Stimulated activated CD4-positive, alpha-beta T cell treated with anti-CD3 and anti-CD28 coated beads, TNF-alpha, amount 100 ng/mL, for 24 hours (primary cell): ENCODE measurements around the gene PASK.

Experiments
- DNase-seq, 3 experiments: peaks; one replicate each; pipeline ENCODE4 v3.0.0-alpha.2; 2020; ENCODE audit warnings: low read depth in 3 of 3

Gene PASK

GRCh38 chr2:241148239-241148638 lies 1.0 kb downstream of the PASK start:
- no peak for DNase-seq

GRCh38 chr2:241147336-241147735 lies 1.9 kb downstream of the PASK start:
- no peak for DNase-seq

DNA sequence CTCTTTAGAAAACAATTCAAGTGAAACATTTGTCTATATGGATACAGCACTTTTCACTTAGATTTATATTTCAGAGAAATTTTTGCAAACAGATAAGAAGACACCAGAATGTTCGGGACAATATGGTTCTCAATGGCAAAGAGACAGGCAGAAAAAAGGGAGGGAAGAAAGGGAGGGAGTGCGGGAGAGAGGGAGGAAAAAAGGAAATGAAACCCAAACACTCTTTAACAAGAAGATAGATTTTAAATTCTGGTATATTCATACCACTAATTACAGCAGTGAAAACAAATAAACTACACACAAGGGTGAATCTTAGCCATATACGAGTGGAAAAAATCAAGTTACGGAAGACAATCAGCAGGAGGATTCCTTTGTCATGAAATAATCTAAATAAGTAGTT lies 3.0 kb downstream of the PASK start:
- DNase-seq, result no peak

DNA sequence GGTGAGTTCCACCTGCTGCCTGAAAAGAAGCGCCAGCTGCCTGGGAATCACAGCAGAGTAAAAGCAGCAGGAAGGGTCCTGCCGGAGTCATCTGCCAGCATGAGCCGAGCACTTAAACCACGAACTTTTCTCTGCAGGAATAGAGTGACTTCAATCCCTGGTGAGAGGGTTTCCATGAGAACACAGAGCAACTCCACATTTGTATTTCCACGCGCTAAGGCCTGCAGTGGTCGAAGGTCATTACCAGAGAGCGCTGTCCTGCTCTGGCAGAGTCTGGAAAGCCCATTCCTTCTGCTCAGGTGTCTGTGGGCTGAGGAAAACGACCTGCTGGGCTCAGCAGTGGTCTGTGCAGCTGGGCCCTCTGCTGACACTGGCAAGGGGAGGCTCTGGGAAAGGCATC lies 6.7 kb downstream of the PASK start:
- DNase-seq, result no peak

GRCh38 chr2:241142063-241142462 lies 7.2 kb downstream of the PASK start:
- DNase-seq, result no peak

GRCh38 chr2:241141214-241141770 lies 8.0 kb downstream of the PASK start:
- DNase-seq, result no peak

DNA sequence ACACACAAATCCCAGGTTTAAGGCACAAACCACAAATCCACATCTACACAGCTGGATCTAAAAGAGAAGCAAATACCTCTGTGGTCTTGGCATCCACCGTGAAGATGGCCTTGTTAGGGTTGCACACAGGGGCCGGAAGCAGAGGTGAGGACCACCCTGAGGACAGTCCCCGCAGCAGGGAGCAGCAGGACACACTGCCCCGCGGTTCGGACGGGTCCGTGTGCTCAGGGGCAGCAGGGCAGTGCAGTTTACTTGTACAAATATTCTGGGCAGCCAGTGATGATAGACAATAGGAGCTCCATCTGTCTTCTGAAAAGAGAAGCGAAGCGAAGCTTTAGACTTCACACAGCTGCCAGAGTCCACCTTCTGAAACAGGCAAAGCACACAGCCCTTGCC lies 8.8 kb downstream of the PASK start:
- DNase-seq, result no peak

- no peak for DNase-seq
These were observed 9.5 kb downstream of the PASK start for GRCh38 chr2:241139531-241140444.

DNA sequence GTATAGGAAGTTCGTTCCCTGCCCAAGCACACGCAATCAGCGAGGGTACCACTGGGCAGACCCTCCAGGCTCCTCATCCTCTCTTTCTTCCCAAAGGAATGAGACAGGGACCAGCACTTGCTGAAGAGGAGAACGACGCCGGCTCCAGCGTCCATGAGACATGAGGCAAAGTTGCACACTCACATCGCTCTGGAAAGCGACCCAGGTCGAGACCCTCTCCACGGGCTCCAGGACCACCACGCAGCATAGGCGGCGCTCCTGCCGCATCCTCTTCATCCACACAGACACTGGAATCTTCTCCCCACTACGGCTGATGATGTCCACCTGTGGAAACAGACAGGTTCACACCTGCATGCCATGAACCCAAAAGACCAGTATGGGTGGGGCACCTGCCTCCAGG lies 10.8 kb downstream of the PASK start:
- no peak for DNase-seq

DNA sequence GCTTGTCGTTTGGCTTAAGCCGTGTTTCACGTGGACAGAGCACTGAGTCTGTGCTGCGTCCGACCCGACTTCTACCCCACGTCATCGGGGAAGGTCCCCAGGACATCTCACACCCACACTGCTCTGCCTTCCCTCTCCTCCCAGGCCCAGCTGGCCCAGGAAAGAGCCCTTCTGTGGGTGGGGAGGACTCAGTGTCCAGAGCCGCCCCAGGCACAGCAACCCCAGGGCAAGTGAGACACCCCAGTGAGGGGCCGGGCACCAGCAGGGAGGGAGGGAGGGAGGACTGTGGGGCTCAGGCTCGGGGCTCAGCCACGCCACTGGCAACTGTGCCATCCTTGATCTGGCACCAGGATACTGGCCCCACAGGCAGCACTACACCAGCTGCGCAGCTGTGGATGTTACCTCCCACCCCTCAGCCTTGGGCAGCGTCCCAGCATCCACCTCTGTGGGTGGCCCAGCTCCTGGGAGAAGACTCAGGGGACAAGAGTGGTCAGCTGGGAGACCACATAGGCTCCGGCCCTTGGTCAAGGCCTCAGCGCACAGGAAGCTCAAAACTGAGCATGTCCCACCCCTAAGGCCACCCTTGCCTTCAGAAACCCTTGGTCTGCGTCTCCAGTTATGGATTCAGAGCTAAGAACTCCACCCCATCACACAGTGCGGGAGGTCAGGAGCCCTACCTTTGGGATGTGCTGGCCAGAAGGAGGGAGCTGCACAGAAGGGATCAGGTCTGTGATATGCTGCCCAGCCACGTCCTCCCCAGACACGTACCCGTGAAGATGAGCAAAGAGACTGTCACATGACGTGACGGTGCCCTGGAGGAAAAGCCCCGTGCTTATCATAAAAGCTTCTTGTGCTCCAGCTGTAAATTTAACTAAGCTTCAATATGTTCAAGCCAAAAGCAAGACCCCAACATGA lies 11.7 kb downstream of the PASK start:
- DNase-seq, result no peak

DNA sequence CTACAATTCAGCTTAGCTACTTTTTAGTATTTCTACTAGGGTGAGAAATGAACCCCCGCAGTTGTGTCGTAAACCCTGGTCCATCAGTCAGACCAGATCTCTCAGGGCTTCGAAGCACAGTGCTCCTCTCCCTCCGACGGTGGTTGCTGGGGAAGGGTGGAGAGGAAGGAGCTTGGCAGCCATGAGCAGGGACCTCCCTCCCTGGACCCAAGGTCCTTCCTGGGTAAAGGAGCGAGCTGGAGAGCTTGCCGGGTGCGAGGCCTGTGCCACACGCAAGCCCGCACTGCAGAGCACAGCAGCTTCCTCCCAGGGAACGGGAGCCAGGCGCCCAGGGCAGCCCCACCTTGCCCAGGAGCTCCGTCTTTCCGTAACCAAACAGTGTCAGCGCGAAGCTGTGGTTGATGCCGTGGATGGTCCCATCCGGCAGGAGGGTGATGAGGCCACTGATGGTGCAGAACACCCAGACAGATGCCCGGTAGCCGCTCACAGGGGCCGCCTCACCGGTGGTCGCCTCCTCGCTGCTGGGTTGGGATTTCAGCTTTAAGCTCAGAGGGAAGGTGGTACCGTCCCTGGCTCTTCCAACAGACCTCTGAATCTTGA lies 12.5 kb downstream of the PASK start:
- DNase-seq, result no peak

DNA sequence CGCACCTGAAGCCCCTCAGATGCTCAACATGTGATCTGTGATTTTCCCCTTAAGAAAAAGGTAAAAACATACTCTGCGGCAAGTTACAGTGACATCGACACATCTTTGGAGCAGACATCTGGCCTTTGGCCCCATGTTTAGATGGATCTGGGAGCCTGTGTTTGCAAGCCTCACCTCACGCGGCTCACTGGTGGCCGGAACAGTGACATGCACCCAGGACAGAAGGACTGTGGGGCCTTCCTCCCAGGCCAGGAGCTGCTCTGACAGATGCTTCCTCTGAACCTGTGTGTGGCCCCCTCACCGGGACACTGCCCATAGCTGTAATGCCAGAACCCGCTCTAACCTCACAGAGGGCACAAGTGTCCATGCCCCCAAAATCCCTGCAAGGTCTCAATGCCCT lies 13.1 kb downstream of the PASK start:
- DNase-seq, result no peak

DNA sequence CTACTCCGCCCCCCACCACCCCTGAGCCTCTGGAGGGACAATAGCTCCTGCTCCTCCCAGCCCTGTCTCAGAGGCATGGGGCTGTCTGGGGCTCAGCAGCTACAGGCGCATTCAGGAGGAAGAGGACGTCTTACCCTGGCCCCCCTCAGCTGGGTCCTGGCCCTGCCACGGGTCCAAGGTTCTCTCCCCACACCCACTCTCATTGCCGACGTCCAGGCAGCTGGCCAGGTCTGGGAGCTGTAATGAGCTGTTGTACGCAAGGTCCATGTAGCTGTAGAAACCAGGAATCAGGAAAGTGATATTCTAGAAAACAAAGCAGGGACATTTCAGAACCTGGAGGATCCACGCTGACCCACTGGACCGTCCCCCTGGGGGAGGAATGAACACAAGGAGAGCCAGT lies 13.5 kb downstream of the PASK start:
- DNase-seq, result no peak

DNA sequence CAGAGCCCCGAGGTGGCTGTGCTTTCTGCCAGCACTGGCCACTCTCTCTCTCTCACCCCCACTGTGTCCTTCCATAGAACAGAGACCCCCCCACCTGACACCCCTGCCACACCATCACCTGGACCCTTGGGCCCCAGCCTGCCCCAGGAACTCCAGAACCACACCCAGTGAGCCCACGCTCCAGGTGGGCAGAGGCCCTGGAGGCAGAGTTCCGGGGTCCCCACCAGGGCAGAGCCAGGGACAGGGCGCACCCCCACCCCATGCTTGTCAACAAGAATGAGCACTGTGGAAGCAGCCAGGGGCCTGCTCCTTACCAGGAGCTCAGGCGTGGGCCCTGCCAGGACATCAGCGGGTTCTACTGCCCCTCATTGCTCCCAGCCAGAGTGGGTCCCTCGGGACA lies 14.6 kb downstream of the PASK start:
- no peak for DNase-seq

- no peak for DNase-seq
These were observed 15.8 kb downstream of the PASK start for GRCh38 chr2:241133436-241133820.

GRCh38 chr2:241132538-241133435 lies 16.5 kb downstream of the PASK start:
- DNase-seq, result no peak

DNA sequence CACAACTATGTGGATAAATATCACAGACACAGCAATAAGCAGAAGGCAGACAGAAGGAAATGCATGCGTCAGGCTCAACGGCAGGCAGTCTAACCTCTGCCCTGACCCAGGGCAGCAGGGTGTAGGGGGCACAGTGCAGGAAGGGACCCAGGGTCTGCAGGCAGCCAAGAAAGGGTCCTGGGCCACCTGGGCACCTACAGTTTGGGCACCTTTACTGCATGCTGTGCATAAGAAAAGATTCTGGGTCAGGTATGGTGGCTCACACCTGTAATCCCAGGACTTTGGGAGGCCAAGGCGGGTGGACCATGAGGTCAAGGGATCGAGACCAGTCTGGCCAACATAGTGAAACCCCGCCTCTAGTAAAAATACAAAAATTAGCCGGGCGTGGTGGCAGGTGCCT lies 17.7 kb downstream of the PASK start:
- no peak for DNase-seq

DNA sequence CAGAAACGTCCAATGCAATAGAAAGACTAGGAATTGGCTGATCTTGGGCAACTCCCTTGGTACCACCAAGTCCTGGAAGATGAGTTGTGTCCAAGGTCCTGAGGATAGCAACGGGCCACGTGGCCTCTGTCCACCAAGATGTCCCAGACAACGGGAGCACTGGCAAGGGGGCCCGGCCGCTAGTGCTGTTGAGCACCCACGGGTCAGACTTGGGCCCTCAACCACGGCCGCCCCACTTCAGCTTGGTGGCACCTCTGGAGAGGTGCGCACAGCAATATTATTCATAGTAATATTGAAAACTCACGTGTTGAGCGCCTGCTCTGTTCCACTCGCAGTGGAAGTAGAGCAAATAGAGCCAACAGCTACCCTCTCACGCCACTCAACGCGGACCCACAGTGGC lies 19.0 kb downstream of the PASK start:
- no peak for DNase-seq

- no peak for DNase-seq
These were observed 20.0 kb downstream of the PASK start for GRCh38 chr2:241129086-241129871.

DNA sequence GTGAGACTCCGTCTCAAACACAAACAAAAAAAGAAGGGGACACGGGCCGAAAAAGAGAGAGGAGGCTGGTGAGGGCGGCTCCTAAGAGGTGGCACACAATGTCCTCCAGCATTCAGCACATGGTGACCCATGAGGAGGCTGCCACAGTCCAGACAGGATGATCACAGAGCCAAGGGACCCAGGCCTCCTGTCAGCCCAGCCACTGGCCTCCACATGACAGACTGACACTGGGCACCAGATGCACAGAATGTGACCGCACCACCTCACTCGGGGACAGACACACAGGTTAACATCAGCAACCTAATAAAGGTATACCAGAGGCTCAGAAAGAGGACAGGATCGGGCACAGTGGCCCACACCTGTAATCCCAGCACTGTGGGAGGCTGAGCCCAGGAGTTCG lies 21.0 kb downstream of the PASK start:
- no peak for DNase-seq
